ENCODE data around the gene MCCD1.
"Not testable (repeated sequence)": the region's sequence is repeated elsewhere in the genome, so short reads cannot be mapped to it uniquely, and the experiment has no call there.

Gene MCCD1

GRCh38 chr6:31541658-31542521 lies 13.1 kb downstream of the MCCD1 start, which contains the start of gene DDX39B:
Gene DDX39B, minus strand, starts transcription at chr6:31542003. Its CDS starts 1,471 bp downstream, at chr6:31540532.
- DNase-seq (ENCODE audit: low read depth in 2 of 3, low spot score in 2 of 3), result peak; percentile 76 to 84 (median 80)

DNA sequence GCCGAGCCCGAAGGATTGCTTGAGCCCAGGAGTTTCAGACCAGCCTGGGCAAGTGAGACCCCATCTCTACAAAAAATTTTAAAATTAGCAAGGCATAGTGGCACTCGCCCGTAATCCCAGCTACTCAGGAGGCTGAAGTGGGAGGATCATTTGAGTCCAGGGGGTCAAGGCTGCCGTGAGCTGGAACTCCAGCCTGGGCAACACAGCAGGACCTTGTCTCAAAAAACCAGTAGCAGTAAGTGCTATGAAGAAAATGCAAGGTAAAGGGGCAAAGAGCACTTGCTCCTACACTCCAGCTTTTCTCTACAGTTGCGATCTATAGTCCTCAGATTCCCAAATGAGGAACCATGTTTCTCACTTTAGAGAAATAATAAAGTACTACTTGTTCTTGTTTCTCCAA lies 14.9 kb downstream of the MCCD1 start:
- DNase-seq (ENCODE audit: low read depth in 2 of 3, low spot score in 2 of 3), result no peak

- DNase-seq (ENCODE audit: low read depth in 2 of 3, low spot score in 2 of 3), result no peak
Measured at GRCh38 chr6:31544676-31545075, 15.9 kb downstream of the MCCD1 start.

GRCh38 chr6:31545291-31545690 lies 16.5 kb downstream of the MCCD1 start:
- no peak for DNase-seq (ENCODE audit: low read depth in 2 of 3, low spot score in 2 of 3)

DNA sequence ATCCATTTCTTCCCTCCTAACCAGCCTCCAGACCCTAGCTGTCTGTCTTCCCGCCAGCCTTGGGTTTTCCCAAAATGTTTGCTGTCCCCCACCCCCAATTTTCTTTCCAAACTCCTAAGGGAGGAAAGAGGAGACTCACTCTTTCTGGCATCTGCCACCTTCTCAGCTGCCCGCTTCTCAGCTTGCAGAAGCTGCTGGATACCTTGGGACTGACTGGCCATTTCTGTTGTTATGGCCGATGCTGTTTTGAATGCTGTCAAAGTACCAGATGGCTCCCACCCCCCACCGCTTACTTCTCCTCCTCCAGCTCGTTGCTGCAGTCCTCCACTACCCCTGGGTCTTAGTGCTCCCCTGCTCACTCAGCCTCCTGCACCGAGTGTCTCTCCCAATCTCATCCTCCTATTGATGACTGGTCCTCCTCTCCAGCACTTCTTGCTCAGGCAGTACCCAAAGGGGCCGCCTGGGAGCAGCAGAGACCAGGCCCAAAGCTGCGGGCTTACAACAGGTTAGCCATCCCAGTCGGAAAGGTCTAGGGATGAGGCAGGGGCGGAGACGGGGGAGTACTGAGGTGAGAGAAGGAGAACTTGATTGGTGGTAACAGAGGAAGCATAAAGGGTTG lies 17.7 kb downstream of the MCCD1 start, which contains the start of gene ATP6V1G2:
Gene ATP6V1G2, minus strand, starts transcription at position 270 of the 619 bp plus-strand sequence. Its CDS starts 49 bp downstream, at position 221.
- peak; percentile 76 to 80 (median 76) for DNase-seq (ENCODE audit: low read depth in 2 of 3, low spot score in 2 of 3)

- DNase-seq (ENCODE audit: low read depth in 2 of 3, low spot score in 2 of 3), result peak in 2 of 3 experiments; percentile 76 to 84
Measured at GRCh38 chr6:31546958-31547726, 18.4 kb downstream of the MCCD1 start, which contains the start of gene NFKBIL1. Gene NFKBIL1, plus strand, starts transcription at chr6:31547608. Its CDS starts 87 bp downstream, at chr6:31547695.

GRCh38 chr6:31547727-31548543 lies 19.2 kb downstream of the MCCD1 start:
- no peak for DNase-seq (ENCODE audit: low read depth in 2 of 3, low spot score in 2 of 3)

DNA sequence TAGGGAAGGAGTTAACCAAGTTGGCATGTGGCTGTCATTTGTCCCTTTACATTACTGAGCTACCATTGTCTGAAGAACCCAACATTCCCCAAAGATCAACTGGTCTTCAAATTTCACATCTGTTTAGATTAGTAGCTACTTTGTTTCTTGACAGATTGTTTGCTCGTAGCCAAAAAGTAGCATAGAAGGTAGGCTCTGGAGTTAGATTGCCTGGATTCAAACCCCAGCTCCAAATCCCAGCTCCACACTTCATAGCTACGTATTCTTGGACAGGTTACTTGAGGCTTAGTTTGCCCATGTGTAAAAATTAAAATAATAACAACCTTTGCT lies 19.7 kb downstream of the MCCD1 start:
- DNase-seq (ENCODE audit: low read depth in 2 of 3, low spot score in 2 of 3), result no peak

DNA sequence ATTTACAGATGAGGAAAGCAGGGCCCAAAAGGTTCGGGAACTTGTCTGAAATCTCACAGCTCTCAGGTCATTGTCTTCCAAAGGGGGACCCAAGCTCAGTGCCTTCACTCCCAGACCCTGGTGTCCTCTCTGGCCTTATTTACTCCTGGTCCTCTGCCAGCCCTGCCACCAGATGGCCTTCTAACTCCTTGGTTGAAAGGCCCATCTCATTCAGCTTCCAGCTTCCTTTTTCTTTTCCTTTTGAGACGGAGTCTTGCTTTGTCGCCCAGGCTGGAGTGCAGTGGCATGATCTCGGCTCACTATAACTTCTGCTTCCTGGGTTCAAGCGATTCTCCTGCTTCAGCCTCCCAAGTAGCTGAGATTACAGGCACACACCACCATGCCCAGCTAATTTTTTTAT lies 22.6 kb downstream of the MCCD1 start:
- not testable (repeated sequence) for DNase-seq (ENCODE audit: low read depth in 2 of 3, low spot score in 2 of 3)

GRCh38 chr6:31556307-31556706 lies 27.5 kb downstream of the MCCD1 start:
- no peak for DNase-seq (ENCODE audit: low read depth in 2 of 3, low spot score in 2 of 3)

DNA sequence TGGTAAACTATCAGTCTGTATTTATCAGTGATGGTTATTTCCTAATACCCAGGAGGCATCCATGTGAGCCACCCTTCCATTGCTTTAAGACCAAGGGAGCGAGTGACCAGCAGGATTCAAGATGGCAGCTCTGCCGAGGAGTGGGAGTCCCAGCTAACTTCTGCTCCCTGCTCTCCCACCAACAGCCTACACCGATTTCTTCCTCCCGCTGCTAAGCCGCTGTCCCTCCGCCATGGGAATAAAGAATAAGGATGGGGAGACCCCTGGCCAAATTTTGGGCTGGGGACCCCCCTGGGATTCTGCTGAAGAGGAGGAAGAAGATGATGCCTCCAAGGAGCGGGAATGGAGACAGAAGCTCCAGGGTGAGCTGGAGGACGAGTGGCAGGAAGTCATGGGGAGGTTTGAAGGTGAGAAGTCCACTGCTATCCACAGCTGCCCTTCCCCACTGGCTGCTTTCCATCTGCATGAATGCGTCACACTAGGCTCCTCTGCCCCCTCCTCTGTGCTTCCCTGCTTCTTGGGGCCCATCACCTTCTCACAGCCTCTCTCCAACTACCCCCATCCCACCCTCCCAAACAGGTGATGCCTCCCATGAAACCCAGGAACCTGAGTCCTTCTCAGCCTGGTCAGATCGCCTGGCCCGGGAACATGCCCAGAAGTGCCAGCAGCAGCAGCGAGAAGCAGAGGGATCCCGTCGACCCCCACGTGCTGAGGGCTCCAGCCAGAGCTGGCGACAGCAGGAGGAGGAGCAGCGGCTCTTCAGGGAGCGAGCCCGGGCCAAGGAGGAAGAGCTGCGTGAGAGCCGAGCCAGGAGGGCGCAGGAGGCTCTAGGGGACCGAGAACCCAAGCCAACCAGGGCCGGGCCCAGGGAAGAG lies 28.9 kb downstream of the MCCD1 start:
- no peak for DNase-seq (ENCODE audit: low read depth in 2 of 3, low spot score in 2 of 3)

DNA sequence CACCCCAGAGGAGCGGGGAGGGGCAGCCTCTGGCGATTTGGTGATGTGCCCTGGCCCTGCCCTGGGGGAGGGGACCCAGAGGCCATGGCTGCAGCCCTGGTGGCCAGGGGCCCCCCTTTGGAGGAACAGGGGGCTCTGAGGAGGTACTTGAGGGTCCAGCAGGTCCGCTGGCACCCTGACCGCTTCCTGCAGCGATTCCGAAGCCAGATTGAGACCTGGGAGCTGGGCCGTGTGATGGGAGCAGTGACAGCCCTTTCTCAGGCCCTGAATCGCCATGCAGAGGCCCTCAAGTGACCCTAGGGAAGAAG lies 29.5 kb downstream of the MCCD1 start:
- no peak for DNase-seq (ENCODE audit: low read depth in 2 of 3, low spot score in 2 of 3)

DNA sequence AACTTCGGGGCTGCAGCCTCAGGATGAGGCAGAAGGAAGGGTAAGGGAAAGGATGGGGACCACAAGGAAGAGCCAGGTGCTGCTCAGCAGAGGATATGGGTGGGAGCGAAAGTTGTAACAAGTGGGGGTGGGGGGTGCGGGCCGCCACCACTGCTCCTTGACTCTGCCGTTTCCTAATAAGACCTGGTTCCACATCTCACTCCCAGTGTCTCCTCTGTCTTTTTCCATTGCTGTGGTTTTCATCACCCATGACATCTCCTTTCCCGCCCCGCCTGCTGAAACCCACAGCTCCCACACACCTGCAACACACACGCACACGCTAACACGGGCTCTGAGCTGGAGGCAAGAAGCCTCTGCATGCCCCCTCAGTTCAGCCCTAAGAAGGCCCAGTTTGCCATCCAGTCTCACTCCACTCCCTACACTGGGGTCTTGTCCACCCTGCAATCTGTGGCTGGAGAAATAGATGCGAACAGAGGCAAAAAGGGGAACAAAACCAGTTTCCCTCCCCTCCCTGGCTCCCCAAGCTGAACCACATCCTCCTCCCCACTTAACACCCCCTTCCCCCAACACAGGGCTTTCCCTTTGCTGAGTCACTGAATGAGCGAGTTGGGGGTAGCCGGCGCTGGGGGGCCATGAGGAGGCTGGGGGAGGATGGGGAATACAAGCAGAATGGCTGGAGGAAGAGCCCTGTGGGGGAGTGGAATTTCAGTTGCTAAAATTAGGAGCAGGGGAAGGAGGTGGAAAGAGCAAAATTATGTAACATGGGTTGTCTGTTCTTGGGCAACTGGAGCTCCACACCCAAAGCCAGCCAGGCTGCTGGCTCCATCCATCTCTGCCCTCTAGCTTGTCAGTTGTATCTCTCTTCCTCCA lies 30.1 kb downstream of the MCCD1 start:
- DNase-seq (ENCODE audit: low read depth in 2 of 3, low spot score in 2 of 3), result peak in 1 of 3 experiments; percentile 54

DNA sequence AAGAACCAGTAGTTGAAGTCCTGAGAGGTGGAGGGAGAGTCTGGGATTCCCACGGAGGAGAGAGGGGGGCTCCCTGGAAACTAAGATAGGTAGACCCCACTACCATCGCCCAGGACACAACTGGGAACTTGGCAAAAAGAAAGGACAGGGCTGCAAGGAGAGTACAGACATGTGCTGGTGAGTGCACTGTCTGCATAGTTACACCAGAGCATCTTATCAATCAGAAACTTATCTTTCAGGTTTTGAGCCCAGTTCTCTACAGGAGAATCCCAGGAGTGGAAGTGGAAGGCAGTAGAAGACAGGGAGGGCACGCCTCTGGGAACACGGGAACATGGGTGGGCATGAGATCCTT lies 30.8 kb downstream of the MCCD1 start:
- no peak for DNase-seq (ENCODE audit: low read depth in 2 of 3, low spot score in 2 of 3)

- DNase-seq (ENCODE audit: low read depth in 2 of 3, low spot score in 2 of 3), result peak in 1 of 3 experiments; percentile 23
Measured at GRCh38 chr6:31559958-31560696, 31.4 kb downstream of the MCCD1 start.

GRCh38 chr6:31560697-31561058 lies 31.9 kb downstream of the MCCD1 start:
- no peak for DNase-seq (ENCODE audit: low read depth in 2 of 3, low spot score in 2 of 3)

- no peak for DNase-seq (ENCODE audit: low read depth in 2 of 3, low spot score in 2 of 3)
Measured at GRCh38 chr6:31567531-31568370, 39.0 kb downstream of the MCCD1 start.

All from activated CD8-positive, alpha-beta memory T cell treated with anti-CD3 and anti-CD28 coated beads for 48 hours (primary cell).